Stimulated activated CD4-positive, alpha-beta T cell treated with anti-CD3 and anti-CD28 coated beads, Interleukin-15, amount 100 ng/mL, for 48 hours (primary cell): ENCODE measurements around the gene VSTM2B.
"Not testable (repeated sequence)": the region's sequence is repeated elsewhere in the genome, so short reads cannot be mapped to it uniquely, and the experiment has no call there.

ENCODE experiments used
- DNase-seq, 2 donors: peaks; one replicate each; pipeline ENCODE4 v3.0.0-alpha.2; 2020; ENCODE audit warnings: low read depth in 2 of 2

VSTM2B gene

DNA sequence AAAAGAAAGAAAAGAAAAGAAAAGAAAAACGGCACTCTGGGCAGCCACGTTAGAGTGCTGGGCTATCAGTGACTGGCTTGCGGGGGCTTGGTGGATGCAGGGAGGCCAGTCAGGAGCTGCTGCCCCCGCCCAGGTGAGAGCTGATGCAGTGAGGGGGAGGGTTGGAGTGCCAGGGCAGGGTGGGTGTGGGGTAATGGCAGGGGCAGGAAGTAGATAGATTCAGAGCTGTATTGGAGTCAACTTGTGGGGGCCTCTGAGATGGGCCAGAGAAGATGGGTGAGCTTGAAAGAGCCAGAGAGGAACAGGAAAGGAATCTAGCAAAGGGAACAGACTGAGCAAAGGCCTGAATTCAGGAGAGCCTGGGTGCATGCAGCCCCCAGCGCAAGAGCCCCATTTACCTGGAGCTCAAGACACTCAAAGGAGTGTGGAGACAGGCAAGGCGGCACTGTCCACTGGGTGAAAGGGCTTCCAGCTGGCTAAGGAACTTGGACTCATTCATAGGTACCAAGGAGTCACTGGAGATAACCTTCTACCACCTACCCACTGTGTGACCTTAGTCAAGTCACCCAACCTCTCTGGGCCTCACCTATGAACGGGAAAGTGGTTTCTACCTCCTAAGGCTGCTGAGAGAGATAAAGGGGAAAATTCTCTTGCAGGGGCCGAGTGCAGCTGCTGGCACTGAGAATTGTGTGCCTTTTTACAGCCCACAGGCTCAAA is 20.2 kb downstream of the VSTM2B start:
- DNase-seq, result no peak

DNA sequence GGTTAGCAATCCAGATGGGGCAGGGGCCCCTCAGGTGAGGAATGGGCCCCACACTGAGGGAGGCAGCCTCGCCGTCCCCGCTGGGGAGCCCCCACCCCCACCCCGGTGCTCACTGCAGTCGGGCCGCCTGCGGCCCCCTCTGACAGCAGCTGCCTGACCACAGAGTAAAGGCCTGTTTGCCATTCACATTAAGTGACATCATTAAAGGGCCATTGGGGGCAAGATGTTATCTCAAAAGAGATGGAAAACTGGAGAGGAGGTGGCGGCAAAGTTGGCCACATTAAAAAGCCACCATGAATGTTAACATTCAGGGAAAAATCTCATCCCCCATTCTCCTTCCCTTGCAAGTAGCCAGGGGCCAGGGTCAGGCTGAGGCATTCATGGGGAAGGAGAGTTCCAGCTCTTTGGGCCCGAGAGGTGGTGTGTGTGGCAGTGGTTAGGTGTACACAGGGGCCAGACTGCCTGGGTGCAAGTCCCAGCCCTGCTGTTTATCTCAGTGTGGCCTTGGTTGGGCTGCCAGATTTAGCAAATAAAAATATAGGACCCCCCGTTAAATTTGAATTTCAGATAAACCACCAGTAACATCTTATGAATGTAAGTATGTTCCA is 20.9 kb downstream of the VSTM2B start:
- no peak for DNase-seq

DNA sequence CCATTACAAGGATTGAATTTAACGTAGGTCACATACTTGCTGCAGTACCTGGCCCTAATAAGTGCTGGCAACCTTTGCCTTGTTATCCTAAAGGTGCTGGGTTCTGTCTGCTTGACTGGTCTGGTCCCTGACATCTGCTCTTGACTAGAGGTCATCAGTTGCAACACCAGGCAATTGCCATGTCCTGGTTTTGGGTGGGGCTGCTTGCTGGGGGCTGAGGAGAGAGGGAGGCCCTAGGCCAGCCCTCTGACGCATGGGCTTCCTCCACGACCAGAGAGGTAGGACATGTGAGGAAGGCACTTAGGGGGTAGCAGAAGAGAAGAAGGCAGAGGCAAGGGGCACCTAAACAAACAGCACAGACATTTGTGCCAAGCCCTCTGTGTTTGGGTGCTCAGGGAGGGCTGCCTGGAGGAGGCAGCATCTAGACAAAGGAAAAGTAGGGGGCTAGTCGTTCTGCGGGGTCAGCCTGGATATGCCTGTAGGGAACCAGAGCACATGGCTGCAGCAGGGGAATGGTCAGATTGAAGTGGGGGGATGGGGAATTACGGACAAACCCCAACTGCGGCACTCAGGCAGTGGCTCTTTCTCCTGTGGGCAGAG is 21.7 kb downstream of the VSTM2B start:
- DNase-seq, result no peak

DNA sequence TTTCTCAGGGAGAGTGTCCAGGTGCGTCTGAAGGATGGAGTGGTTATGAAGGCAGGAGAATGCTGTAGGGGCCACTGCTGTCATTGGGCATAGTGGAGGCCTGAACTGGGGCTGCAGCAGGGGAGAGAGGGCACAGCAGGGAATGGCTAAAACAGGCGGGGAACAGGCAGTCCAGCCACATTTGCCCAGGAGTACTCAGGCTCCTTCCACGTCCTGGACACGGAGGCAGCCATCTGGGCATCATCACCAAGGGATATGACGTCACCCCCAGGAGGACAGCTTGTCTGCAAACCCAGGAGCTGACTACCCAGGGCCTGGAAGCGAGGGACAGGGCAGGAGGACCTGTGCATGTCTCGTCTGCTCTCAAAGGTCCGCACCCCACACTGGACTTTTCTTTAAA is 22.2 kb downstream of the VSTM2B start:
- no peak for DNase-seq

DNA sequence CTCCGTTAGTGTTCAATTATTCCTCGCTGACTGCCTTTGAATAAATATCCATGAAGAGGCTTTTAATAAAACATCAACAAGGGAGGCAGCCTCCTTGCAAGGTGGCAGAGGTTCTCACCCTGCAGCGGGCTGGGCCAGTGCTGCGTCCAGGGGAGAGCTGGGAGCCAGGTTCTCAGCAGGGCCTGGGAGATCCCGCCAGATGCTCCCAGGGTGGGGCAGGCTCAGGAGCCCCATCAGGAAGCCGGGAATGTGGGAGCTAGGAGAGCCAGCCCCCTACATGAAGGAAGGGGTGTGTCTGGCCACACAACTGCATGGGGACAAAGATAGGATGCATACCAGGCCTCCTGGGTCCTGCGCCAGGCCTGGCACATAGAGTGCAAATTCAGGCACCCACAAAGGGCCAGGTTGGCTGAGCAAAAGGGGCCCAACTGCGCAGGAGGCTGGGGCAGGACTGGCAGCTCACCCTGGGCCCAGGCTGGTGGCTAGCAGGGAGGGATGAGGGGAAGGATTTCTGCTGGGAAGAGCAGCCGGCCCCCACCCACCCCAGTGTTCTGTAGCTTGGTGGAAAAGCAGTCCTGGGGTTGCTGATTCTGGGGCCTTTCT is 22.8 kb downstream of the VSTM2B start:
- DNase-seq, result no peak

DNA sequence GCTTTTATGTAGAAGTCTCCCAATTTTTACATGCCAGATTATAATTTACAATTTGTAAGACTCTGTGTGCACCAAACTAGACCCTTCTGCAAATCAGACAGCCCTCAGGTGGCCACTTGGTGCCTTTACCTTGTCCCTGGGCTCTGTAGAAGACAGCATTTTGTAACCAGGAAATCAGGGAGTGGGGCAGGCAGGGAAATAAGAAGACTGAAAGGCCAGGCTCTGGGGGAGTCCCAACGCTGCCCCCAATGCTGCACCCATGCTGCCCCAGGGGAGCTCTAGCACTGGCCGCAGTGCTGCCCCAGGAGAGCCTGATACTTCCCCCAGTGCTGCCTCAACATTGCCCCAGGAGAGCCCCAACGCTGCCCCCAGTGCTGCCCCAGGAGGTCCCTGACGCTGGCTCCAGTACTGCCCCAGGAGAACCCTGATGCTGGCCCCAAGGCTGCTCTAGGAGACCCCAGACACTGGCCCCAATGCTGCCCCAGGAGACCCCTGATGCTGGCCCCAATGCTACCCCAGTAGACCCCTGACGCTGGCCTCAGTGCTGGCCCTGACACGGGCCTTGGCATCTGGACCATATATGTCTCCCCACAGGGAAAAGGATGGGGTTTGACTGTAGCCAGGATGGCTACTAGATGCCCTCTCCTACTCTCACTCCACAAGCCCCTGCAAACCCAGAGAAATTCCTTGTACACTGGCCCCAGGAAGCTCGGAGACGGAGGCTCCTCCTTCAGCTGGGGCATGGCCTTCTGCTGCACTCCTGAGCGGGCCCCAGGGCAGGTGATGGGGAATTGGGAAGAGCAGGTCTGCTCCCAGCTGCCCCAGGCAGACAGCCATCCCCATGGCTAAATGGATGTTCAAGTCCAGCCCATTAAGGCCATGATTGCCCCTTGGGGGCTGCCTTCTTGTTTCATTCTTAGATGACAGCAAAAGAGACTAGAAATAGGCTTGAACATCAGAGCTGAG is 23.6 kb downstream of the VSTM2B start:
- no peak for DNase-seq

DNA sequence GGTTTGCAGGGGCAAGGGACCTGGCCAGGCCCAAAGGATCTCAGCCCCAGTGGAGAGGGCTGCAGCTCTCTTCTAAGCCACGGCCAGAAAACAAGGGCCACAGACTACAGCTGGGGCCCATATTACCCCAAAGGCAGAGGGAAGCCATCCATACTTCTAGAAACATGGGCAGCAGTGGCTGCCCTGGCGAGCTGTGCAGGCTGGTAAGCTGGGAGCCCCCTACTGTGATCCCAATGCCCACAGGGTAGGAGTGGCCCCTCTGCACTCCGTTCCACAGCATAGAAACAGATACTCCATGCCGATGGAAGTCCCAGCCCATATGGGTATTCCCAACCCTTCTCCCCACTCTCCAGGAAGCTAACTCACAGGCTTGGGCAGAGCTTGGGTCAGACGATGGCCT is 25.1 kb downstream of the VSTM2B start:
- DNase-seq, result no peak

DNA sequence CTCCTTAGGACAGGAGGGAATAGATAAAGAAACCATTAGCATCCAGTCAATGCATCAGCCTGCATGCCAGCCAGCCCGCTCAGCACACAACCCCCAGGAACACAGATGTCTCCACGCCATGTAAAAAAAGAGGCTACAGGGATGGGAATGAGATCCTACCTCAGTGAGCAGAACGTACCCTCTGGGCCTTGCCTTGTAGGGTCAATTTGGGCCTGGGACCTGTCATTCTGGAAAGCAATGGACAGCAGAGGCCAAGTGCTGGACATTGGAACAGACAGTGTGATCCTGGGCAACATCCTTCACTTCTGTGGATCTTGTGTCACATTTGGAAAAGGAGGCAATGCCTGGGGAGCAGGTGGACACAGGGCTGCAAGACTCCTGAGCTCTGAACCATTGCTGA is 26.0 kb downstream of the VSTM2B start:
- DNase-seq, result no peak

DNA sequence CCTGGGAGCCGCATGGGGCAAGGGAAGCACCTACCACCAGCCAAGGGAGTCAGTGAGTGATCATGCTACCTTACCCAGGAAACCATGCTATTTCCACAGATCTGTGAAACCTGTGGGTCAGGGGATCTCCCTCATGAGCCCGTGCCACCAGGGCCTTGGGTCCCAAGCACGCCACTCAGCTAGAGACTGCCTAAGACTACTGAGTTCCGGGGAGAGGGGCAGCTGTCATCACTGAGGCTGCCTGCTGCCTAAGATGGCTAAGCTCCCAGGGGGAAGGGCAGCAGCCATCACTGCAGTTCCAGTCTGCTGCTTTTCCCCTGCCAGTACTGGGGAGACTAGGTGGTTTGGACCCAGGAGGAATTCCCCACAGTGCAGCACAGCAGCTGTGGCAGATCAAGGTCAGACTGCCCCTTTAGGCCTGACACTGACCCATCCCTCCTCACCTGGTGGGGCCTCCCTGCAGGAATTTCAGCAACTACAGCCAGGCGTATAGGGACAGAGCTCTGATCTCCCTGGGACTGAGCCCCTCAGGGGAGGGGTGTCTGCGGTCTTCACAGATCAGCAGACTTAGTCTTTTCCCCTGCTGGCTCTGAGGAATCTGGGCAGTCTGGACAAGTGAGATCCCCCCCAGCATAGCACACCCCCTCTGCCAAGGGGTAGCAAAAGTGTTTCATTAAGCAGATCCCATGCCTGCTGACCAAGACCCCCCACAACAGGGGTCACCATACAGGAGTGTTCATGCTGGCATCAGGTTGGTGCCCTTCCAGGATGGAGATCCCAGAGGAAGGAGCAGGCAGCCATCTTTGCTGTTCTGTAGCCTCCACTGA is 26.9 kb downstream of the VSTM2B start:
- DNase-seq, result no peak

DNA sequence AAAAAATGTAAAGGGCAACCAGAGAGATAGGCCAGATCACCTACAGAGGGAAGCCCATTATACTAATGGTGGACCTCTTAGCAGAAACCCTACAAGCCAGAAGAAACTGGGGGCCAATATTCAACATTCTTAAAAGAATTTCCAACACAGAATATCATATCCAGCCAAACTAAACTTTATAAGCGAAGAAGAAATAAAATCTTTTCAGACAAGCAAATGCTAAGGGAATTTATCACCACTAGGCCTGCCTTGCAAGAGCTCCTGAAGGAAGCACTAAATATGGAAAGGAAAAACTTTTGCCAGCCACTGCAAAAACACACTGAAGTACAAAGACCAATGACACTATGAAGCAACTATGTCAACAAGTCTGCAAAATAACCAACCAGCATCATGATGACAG is 28.4 kb downstream of the VSTM2B start:
- no peak for DNase-seq

DNA sequence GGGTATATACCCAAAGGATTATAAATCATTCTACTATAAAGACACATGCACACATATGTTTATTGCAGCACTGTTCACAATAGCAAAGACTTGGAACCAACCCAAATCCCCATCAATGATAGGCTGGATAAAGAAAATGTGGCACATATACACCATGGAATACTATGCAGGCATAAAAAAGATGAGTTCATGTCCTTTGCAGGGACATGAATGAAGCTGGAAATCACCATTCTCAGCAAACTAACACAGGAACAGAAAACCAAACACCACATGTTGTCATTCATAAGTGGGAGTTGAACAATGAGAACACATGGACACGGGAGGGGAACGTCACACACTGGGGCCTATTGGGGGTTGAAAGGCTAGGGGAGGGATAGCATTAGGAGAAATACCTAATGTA is 33.3 kb downstream of the VSTM2B start:
- DNase-seq, result not testable (repeated sequence)

DNA sequence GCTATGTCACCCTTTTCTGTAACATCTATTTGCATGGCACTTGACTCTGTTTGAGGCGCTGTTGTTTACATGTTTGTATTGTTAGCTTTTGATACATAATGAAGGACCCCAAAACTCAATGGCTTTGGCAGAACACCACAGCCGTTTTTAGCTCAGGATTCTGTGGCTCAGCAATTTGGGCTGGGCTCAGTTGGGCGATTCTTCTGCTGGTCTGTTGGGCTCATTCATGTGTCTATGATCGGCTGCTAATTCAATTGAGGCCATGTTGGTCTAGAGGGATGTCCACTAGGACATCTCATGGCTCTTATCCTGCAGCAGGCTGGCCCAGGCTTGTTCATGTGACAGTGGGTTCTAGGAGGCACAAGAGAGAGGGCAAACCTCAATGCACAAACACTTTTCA is 33.9 kb downstream of the VSTM2B start:
- DNase-seq, result no peak

DNA sequence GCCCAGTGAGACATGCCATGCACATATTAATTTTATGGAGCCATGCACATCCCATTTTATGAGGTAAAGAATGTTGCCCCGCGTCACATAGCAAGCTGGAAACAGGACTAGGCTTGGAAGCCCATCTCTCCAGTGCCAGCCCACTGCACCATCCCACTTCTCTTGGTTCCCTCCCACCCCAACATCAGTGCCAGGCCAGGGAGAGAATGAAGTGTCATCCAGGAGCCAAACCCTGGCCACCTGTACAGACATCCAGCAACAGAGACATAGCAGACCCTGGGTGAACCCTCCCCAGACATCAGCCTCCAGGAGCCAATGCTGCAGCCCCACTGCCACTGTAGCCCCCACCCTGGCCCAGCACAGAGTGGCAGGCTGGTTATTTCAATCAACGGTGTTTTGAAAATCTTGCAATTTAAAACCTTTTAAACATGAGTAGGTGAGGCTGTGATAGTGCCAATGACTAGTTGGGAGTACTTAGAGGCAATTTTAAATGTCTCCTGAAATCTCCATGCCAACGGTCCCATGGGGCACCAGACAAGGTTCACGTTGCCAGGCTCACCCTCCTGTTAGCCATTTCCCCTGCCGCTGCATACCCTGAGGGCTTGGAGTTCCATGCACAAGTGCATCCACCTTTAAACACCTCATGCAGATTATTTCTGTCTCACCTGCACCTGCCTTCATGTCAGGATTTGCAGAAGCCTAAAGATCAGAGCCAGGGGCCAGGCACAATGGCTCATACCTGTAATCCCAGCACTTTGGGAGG is 34.7 kb downstream of the VSTM2B start:
- no peak for DNase-seq

DNA sequence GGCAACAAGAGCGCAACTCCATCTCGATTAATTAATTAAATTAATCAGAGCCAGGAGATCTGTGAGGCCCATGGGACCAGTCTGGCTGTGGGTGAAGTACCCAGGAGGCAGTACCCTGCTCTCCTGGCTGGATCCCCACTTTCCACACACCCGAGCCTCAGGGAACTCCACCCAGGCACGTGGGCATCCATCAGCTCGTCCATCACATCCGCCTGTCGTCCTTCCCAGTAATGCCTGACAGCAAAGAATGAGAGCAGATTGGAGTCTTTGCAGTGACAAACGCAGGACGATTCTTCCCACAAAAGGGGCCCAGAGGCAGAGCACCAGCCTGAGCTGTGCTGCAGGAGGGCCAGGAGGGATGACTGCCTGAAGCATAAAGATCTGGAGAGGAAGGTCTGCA is 35.8 kb downstream of the VSTM2B start:
- no peak for DNase-seq

DNA sequence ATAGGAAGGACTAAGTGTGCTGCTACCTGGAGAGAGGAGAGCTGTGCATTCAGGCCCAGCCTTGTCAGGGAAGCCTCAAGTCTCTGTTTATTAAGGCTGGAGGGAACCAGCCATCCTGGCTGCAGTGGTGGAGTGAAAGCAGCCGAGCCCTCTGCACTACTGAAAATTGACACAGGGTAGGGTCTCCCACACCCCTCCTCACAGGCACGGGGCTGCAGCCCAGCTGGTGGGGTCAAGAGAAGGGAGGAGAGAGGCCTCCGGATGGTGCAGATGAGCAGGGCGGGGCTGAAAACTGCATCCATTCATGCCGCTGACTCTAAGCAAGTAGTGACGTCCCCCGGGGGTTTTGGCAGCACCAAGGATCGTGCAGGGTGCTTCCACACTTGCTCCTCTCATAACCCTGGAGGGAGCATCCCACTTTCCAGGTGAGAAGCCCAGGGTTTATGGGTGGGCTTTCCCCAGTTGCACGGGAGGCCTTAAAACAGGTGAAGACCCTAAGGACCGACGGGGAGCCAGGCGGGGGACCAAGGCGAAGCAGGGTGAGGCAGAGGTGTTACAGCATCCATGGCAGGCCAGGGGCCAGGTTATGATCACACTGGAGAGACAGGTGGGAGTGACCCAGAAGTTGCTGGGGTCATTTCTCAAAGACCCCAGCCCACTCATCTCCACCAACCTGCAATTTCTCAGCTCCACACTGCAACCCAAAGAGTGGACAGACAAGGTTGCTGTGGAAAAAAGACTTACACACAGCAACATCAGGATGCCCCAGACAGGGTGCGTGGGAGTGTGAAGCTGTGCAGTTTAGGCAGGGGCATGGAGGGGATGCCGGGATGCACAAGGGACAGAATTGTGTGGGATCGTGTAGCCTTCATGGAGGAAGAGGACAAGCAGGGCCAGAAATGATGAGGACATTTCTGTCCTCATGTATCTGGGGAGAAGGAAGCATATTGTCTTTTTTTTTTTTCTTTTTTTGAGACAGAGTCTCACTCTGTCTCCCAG is 36.8 kb downstream of the VSTM2B start:
- no peak for DNase-seq

DNA sequence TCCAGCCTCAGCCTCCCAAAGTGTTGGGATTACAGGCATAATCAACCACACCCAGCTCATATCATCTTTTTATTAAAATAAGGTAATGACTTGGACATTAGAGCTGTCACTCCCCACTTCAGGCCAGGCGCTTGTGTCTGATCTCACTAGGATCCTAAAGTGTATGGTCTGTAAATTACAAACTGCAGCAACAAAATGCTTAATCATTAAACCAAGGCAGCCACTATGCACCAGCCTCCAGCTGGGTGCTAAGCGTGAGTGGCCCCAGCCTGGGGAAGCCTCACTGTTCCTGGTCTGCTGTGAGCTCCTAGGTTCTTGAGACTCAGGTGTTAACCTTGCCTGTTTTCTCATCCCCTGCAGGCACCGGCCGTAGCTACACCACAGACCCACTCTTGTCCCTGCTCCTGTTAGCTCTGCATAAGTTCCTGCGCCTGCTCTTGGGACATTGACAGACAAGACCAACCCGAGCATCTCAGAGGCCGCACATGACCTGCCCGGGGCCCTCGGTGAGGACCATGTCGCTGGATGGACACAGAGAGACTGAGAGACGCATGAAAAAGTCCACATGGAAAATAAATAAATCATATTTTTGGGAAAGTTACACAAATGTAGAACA is 37.8 kb downstream of the VSTM2B start:
- DNase-seq, result no peak

DNA sequence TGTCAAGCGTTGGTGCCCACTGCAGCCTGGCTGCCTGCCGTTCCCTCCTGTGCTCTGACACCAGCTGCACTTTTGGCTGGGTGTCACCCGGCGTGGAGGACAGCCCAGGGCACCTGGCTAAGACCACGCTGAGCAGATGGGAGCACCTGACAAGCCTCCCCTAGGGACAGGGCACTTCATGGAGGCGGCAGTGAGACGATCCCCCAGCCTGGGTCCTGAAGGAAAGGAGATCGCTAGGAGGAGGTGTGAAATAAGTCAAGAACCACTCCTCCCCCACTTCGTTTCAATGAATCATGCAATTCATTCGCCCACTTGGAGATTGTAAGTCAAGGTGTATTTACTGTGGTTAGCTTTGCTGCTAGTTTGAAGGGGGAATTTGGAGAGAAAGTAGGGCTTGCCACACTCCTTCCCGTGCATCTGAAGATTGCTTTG is 38.8 kb downstream of the VSTM2B start:
- no peak for DNase-seq

DNA sequence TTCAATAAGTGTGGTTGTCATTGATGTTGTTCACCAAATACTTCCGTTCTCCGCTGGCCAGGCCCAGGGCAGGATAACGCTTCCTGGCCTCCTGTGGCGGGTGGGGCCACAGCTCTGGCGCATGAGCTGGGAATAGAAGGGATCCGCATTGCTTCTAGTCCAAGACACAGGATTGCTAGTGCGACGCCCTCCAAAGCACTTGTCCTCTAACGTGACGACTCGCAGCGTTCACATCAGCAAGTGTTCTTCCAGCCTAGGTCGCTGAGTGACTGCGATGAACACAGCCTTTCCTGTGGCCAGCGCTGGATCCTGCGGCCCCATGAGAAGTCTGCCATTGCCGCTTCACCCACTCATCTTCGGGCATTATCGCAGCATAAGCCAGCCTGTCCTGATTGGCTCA is 39.4 kb downstream of the VSTM2B start:
- no peak for DNase-seq
